Lower lobe of right lung (tissue), 2 donors: ENCODE results near the gene RASSF7. TPM values are rescaled to one million over a fixed set of nuclear protein-coding genes. Genes with fewer than 3 reads are reported as not detected.

Experiments used
- ATAC-seq, 2 donors: fragments of 200-7000 bp; cut with Tn5 transposase; one replicate each; pipeline ENCODE4 v1.9.1; 2020 to 2022; ENCODE audit warnings: mild to moderate bottlenecking in 2 of 2, moderate library complexity in 2 of 2
- DNase-seq: peaks from one replicate; pipeline ENCODE4 v3.0.0-alpha.2; 2020
- H3K27ac ChIP-seq: fragments of 200-600 bp; one replicate; pipeline ENCODE4 v1.8.0; 2022
- H3K27me3 ChIP-seq: fragments of 200-600 bp; one replicate; pipeline ENCODE4 v1.8.0; 2022; ENCODE audit warnings: low read depth
- H3K36me3 ChIP-seq: fragments of 200-600 bp; one replicate; pipeline ENCODE4 v1.8.0; 2022; ENCODE audit warnings: mild to moderate bottlenecking
- H3K4me1 ChIP-seq: fragments of 200-600 bp; one replicate; pipeline ENCODE4 v1.8.0; 2022
- H3K4me3 ChIP-seq: fragments of 200-600 bp; one replicate; pipeline ENCODE4 v1.8.0; 2022; ENCODE audit warnings: mild to moderate bottlenecking
- H3K9me3 ChIP-seq: fragments of 200-600 bp; one replicate; pipeline ENCODE4 v1.8.0; 2022
- intact Hi-C: fragments of 100-400 bp; cut with DNase I; formaldehyde crosslinking; loops from one replicate; pipeline ENCODE4 v1.11.0; 2022
- microRNA-seq: library from miRNA; unstranded; fragments of <30 nt; microRNA quantifications from one replicate; pipeline ENCODE4 v1.2.0, GENCODE V29; 2020; ENCODE audit warnings: borderline number of aligned reads
- total RNA-seq: library from RNA; stranded (reverse); fragmentation: NEBNext Ultra II Directional; extraction: Animal tissue kit (Norgen Biotek cat#: 25700); gene quantifications from one replicate; pipeline ENCODE4 v1.2.1, GENCODE V29; 2021
- TF ChIP-seq, protein P1 (sequence below): fragments of 200-600 bp; IDR thresholded peaks from one replicate; pipeline ENCODE4 v1.8.0; 2022; ENCODE audit warnings: antibody characterized with exemption, mild to moderate bottlenecking
- donor health status: DM: no; HTN: yes; CAD: no; lungs with severe emphysema.

The RASSF7 gene
- total RNA-seq, 1 donor from 2014 or later = 71.5 TPM

DNA sequence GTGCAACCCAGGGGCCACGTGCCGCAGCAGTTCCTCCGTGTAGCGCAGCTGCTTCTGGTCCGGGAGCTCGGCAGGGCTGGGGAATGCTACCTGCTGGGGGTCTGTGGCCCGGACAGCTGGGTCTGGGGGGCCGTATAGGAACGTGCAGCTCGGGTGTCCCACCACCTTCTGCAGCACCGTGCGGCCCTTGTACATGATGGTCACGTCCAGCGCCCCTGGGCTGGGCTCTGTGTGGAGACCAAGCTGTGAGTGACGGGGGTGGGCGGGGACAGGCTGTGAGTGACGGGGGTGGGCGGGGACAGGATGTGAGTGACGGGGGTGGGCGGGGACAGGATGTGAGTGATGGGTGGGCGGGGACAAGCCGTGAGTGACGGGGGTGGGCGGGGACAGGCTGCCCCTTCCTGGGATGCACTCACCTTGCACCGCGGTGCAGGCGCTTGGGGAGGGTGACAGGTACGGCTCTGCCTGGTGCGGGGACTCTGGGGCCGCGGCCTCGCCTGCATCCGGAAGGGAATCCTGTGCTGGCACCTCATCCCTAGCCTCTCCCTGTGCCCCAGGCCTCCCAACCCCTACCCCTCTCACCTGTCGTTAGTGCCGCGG lies 52.7 kb downstream of the RASSF7 start:
- DNase-seq (peak; percentile 89), ATAC-seq (peak; percentile 26 to 28)
- Histone ChIP-seq H3K9me3 (no peaks in the 10 kb centered on the region), H3K36me3 (peaks cover 67% of the 10 kb centered on the region), H3K4me1 (peaks cover 34% of the 10 kb centered on the region), H3K4me3 (peak overlapping the region; percentile 82), H3K27ac (peak overlapping the region; percentile 97), H3K27me3 (no peaks in the 10 kb centered on the region)
- TF ChIP-seq, protein P1, sequence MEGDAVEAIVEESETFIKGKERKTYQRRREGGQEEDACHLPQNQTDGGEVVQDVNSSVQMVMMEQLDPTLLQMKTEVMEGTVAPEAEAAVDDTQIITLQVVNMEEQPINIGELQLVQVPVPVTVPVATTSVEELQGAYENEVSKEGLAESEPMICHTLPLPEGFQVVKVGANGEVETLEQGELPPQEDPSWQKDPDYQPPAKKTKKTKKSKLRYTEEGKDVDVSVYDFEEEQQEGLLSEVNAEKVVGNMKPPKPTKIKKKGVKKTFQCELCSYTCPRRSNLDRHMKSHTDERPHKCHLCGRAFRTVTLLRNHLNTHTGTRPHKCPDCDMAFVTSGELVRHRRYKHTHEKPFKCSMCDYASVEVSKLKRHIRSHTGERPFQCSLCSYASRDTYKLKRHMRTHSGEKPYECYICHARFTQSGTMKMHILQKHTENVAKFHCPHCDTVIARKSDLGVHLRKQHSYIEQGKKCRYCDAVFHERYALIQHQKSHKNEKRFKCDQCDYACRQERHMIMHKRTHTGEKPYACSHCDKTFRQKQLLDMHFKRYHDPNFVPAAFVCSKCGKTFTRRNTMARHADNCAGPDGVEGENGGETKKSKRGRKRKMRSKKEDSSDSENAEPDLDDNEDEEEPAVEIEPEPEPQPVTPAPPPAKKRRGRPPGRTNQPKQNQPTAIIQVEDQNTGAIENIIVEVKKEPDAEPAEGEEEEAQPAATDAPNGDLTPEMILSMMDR = no peak
- intact Hi-C loops = no loop called here

Small RNAs within 50 kb of the gene (microRNA-seq; reads per million reads assigned to microRNA genes)
- gene MIR210 = 215 reads per million, percentile 65 among the genes with 10 or more reads in this experiment

Other genes starting within 250 kb of the RASSF7 start
- gene IFITM1, start 246.9 kb upstream of the RASSF7 start, total RNA-seq = 128 TPM
- 767 TPM for gene IFITM3, start 240.1 kb upstream of the RASSF7 start, total RNA-seq
- gene B4GALNT4, start 191.5 kb upstream of the RASSF7 start, total RNA-seq = 0.38 TPM
- 23.1 TPM for gene PKP3, start 166.8 kb upstream of the RASSF7 start, total RNA-seq
- gene SIGIRR, start 146.0 kb upstream of the RASSF7 start, total RNA-seq = 91.8 TPM
- gene ANO9, start 119.0 kb upstream of the RASSF7 start, total RNA-seq = 21.6 TPM
- gene PTDSS2, start 110.7 kb upstream of the RASSF7 start, total RNA-seq = 32.9 TPM
- 237 TPM for gene RNH1, start 53.7 kb upstream of the RASSF7 start, total RNA-seq
- 36.3 TPM for gene HRAS, start 25.4 kb upstream of the RASSF7 start, total RNA-seq
- 7.6 TPM for gene LRRC56, start 23.4 kb upstream of the RASSF7 start, total RNA-seq
- gene LMNTD2, start 232 bp upstream of the RASSF7 start, total RNA-seq = 6.0 TPM
- 31.5 TPM for gene PHRF1, start 15.5 kb downstream of the RASSF7 start, total RNA-seq
- gene IRF7, start 55.0 kb downstream of the RASSF7 start, total RNA-seq = 84.8 TPM
- not detected for gene CDHR5, start 64.0 kb downstream of the RASSF7 start, total RNA-seq
- gene SCT, start 66.2 kb downstream of the RASSF7 start, total RNA-seq = not detected
- 1.3 TPM for gene DRD4, start 76.3 kb downstream of the RASSF7 start, total RNA-seq
- gene DEAF1, start 134.3 kb downstream of the RASSF7 start, total RNA-seq = 32.0 TPM
- 33.9 TPM for gene TMEM80, start 134.8 kb downstream of the RASSF7 start, total RNA-seq
- 156 TPM for gene EPS8L2, start 145.3 kb downstream of the RASSF7 start, total RNA-seq
- gene TALDO1, start 186.5 kb downstream of the RASSF7 start, total RNA-seq = 218 TPM
- 46.7 TPM for gene GATD1, start 216.5 kb downstream of the RASSF7 start, total RNA-seq
- not detected for gene CEND1, start 229.1 kb downstream of the RASSF7 start, total RNA-seq
- gene SLC25A22, start 237.3 kb downstream of the RASSF7 start, total RNA-seq = 18.2 TPM
- 12.6 TPM for gene PIDD1, start 244.3 kb downstream of the RASSF7 start, total RNA-seq
- gene RPLP2, start 249.0 kb downstream of the RASSF7 start, total RNA-seq = 1,518 TPM